MM.1S (cell line): ENCODE results near the gene C1QTNF9B.
"Not testable (repeated sequence)": the region's sequence is repeated elsewhere in the genome, so short reads cannot be mapped to it uniquely, and the experiment has no call there.

ENCODE experiments used
- DNase-seq: peaks from one replicate; pipeline ENCODE4 v3.0.0-alpha.2; 2015
- H2AFZ ChIP-seq: fragments of 300-600 bp; sonication (generic); 2 replicates; pipeline ENCODE4 v1.6.0; 2016; ENCODE audit warnings: antibody characterized with exemption, low read length
- H3F3A ChIP-seq: fragments of 300-600 bp; sonication (generic); 2 replicates; pipeline ENCODE4 v1.6.1; 2016; ENCODE audit warnings: mild to moderate bottlenecking, antibody characterized with exemption, low read length, moderate library complexity, mixed read lengths; ENCODE audit not compliant: insufficient read depth
- H3K27ac ChIP-seq: fragments of 300-600 bp; sonication (generic); 2 replicates; pipeline ENCODE4 v1.5.1; 2016; ENCODE audit warnings: mild to moderate bottlenecking, low read length
- H3K27me3 ChIP-seq: fragments of 300-600 bp; sonication (generic); replicated peaks from 2 replicates; pipeline ENCODE4 v1.6.0; 2016; ENCODE audit warnings: low read length; ENCODE audit not compliant: insufficient read depth
- H3K36me3 ChIP-seq: fragments of 300-600 bp; sonication (generic); replicated peaks from 2 replicates; pipeline ENCODE4 v1.6.1; 2016; ENCODE audit warnings: mild to moderate bottlenecking, low read length, mixed read lengths; ENCODE audit not compliant: insufficient read depth
- H3K4me1 ChIP-seq: fragments of 300-600 bp; sonication (generic); 2 replicates; pipeline ENCODE4 v1.6.1; 2016; ENCODE audit warnings: low read length, mixed read lengths
- H3K4me2 ChIP-seq: fragments of 300-600 bp; sonication (generic); 2 replicates; pipeline ENCODE4 v1.6.0; 2016; ENCODE audit warnings: low read depth, low read length
- H3K4me3 ChIP-seq: fragments of 300-600 bp; sonication (generic); 2 replicates; pipeline ENCODE4 v1.5.1; 2016; ENCODE audit warnings: low read length, mixed read lengths
- H3K79me2 ChIP-seq: fragments of 300-600 bp; sonication (generic); 2 replicates; pipeline ENCODE4 v1.6.1; 2016; ENCODE audit warnings: mixed run types, low read length, mixed read lengths
- H3K9ac ChIP-seq: fragments of 300-600 bp; sonication (generic); 2 replicates; pipeline ENCODE4 v1.6.1; 2016; ENCODE audit warnings: low read length, mixed read lengths
- H3K9me2 ChIP-seq: fragments of 300-600 bp; sonication (generic); replicated peaks from 2 replicates; pipeline ENCODE4 v1.6.1; 2016; ENCODE audit warnings: mild to moderate bottlenecking, low read length, mixed read lengths; ENCODE audit not compliant: insufficient read depth
- H3K9me3 ChIP-seq: fragments of 300-600 bp; sonication (generic); replicated peaks from 2 replicates; pipeline ENCODE4 v1.6.1; 2016; ENCODE audit warnings: mild to moderate bottlenecking, low read length, mixed read lengths; ENCODE audit not compliant: insufficient read depth
- H4K20me1 ChIP-seq: fragments of 300-600 bp; sonication (generic); 2 replicates; pipeline ENCODE4 v1.6.1; 2016; ENCODE audit warnings: mild to moderate bottlenecking, low read length, moderate library complexity, mixed read lengths; ENCODE audit not compliant: insufficient read depth
- EZH2 ChIP-seq: fragments of 300-600 bp; sonication (generic); optimal IDR thresholded peaks from 2 replicates; pipeline ENCODE3; 2017; ENCODE audit warnings: low read depth, mild to moderate bottlenecking, antibody characterized with exemption, low read length, mixed read lengths
- EZH2phosphoT487 ChIP-seq: fragments of 300-600 bp; sonication (generic); IDR thresholded peaks from 2 replicates; pipeline ENCODE4 v1.6.1; 2018; ENCODE audit warnings: antibody characterized with exemption, low read length
- TF ChIP-seq, protein P1 (sequence below): fragments of 300-600 bp; sonication (generic); IDR thresholded peaks from 2 replicates; pipeline ENCODE4 v1.5.1; 2016; ENCODE audit warnings: antibody characterized with exemption, low read length, mixed read lengths

Gene C1QTNF9B

DNA sequence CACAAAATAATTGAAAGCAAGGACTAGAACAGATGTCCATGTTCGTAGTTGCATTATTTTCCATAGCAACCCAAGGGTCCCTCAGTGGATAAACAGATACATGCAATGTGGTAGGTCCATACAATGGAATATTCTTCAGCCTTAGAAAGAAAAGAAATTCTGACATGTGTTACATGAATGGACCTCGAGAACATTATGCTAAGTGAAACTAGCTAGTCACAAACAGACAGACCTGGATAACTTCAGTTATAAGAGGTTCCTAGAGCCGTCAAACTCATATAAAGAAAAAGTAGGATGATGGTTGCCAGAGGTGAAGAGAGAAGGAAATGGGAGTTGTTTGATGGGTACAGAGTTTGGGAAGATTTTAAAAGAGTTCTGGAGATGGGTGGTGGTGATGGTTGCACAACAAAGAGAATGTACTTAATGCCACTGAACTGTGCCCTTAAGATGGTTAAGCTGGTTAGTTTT lies at the start of gene C1QTNF9B:
Gene C1QTNF9B, minus strand, starts transcription at position 51 of the 468 bp plus-strand sequence.
- not testable (repeated sequence) for H3K4me1 ChIP-seq, H3K9ac ChIP-seq, H3K4me3 ChIP-seq, DNase-seq, H4K20me1 ChIP-seq, H3K79me2 ChIP-seq, H3K27ac ChIP-seq, H3K27me3 ChIP-seq, H2AFZ ChIP-seq, H3K9me2 ChIP-seq, H3F3A ChIP-seq, H3K36me3 ChIP-seq, H3K9me3 ChIP-seq, H3K4me2 ChIP-seq

DNA sequence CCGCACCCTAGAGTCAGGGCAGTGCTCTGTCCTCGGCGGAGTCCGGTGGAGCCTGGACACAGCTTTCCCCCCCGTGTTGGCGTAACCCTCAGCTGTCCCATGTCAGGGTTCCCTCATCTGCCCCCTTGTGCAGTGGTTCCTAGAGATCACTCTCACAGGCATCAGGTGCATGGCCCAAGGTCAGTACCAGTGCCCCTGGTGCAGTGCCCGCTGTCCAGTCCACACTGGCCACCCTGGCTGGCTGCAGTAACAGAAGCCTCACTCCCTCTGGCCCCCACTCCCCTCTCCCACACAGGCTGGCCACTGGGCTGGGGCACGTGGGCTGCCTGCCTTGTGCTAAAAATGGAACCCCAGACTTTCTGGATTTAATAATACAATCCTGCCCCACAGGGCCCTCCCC lies 49.6 kb upstream of the C1QTNF9B start:
- Histone ChIP-seq H3K79me2 (no peaks in the 10 kb centered on the region), H3K4me3 (no peak overlapping the region), H3K36me3 (no peaks in the 10 kb centered on the region), H3K4me1 (no peaks in the 10 kb centered on the region), H3K9ac (no peak overlapping the region), H3K9me3 (no peaks in the 10 kb centered on the region), H3K27ac (no peak overlapping the region), H3K4me2 (no peak overlapping the region), H3F3A (no peaks in the 10 kb centered on the region), H2AFZ (no peak overlapping the region), H3K27me3 (no peaks in the 10 kb centered on the region), H3K9me2 (no peaks in the 10 kb centered on the region), H4K20me1 (no peaks in the 10 kb centered on the region)
- TF ChIP-seq EZH2 = no peak
- DNase-seq = no peak

DNA sequence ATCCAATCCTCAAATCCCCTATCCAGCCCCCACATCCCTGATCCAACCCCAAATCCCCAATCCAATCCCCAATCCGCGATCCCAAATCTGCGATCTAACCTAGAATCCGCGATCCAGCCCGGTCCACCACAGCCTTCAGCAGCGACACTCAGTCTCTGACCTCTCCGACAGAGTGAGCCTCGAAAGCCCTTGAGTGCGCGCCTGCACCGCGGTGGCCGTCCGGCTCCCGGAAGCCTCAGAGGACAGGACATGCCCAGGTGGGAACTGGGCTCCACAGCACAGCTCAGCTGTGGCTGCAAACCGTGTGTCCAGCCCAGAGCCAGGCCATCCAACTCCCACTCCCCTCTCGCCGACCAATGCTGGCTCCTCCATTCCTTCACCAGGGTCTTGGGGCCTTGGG lies 48.8 kb upstream of the C1QTNF9B start:
- no peak for TF ChIP-seq EZH2
- H2AFZ ChIP-seq = no peak overlapping the region

DNA sequence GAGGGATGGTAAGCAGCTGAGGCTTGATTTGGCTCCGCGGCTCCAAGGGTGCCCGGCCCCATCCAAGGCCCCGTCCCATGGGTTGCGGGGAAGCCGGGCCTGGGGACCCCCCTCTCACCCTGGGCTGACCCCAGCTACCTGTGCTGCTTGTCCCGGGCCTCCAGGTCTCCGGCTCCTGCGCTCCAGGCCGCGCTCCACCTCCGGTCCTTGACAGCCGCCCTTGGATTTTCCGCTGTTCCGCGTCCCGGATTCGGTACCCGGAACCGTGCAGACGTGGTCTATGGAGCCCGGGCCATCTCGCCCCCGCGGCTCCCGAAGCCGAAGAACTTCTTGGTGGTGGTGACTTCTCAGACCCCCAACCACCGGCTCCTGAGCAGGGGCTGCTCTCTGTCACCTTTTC lies 48.3 kb upstream of the C1QTNF9B start:
- DNase-seq = no peak
- Histone ChIP-seq H3K4me1 (no peaks in the 10 kb centered on the region), H3K9me2 (no peaks in the 10 kb centered on the region), H3K4me3 (no peak overlapping the region), H2AFZ (no peak overlapping the region), H3K27me3 (no peaks in the 10 kb centered on the region), H3K4me2 (no peak overlapping the region), H4K20me1 (no peaks in the 10 kb centered on the region), H3K9ac (no peak overlapping the region), H3K79me2 (no peaks in the 10 kb centered on the region), H3K36me3 (no peaks in the 10 kb centered on the region), H3K9me3 (no peaks in the 10 kb centered on the region), H3K27ac (no peak overlapping the region), H3F3A (no peaks in the 10 kb centered on the region)
- TF ChIP-seq, protein P1, sequence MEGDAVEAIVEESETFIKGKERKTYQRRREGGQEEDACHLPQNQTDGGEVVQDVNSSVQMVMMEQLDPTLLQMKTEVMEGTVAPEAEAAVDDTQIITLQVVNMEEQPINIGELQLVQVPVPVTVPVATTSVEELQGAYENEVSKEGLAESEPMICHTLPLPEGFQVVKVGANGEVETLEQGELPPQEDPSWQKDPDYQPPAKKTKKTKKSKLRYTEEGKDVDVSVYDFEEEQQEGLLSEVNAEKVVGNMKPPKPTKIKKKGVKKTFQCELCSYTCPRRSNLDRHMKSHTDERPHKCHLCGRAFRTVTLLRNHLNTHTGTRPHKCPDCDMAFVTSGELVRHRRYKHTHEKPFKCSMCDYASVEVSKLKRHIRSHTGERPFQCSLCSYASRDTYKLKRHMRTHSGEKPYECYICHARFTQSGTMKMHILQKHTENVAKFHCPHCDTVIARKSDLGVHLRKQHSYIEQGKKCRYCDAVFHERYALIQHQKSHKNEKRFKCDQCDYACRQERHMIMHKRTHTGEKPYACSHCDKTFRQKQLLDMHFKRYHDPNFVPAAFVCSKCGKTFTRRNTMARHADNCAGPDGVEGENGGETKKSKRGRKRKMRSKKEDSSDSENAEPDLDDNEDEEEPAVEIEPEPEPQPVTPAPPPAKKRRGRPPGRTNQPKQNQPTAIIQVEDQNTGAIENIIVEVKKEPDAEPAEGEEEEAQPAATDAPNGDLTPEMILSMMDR = no peak
- no peak for TF ChIP-seq EZH2

More for the DNA sequence above, 48.8 kb upstream of the C1QTNF9B start:
- H3K27me3 ChIP-seq = no peaks in the 10 kb centered on the region
- no peaks in the 10 kb centered on the region for H3K36me3 ChIP-seq
- no peak overlapping the region for H3K4me2 ChIP-seq
- no peak overlapping the region for H3K4me3 ChIP-seq
- H3K9me2 ChIP-seq = no peaks in the 10 kb centered on the region
- no peaks in the 10 kb centered on the region for H4K20me1 ChIP-seq
- no peak overlapping the region for H3K27ac ChIP-seq
- H3K9ac ChIP-seq = no peak overlapping the region
- H3F3A ChIP-seq = no peaks in the 10 kb centered on the region
- no peak for DNase-seq
- H3K79me2 ChIP-seq = no peaks in the 10 kb centered on the region
- no peaks in the 10 kb centered on the region for H3K9me3 ChIP-seq
- H3K4me1 ChIP-seq = no peaks in the 10 kb centered on the region

DNA sequence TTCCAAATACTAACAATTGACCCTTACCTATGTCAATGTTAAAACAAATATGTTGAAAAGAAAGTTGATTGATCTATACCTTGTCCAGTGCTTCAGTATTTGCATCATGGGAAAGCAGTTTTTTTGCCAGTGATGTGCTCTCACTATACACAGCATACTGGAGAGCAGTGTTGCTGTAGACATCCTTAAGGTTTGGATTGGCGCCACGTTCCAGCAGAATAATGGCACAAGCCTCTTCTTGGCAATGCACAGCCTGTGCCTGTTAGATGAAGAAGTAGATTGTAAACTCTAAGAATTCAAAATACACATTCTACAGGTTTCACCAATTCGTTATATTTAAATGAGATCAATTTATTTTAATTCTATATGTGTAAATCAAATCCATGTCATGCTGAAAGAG lies 43.9 kb upstream of the C1QTNF9B start:
- TF ChIP-seq, protein P1 = no peak
- no peak for TF ChIP-seq EZH2phosphoT487
- TF ChIP-seq EZH2 = no peak
- Histone ChIP-seq H3K27ac (no peak overlapping the region), H3K36me3 (no peaks in the 10 kb centered on the region), H3K27me3 (no peaks in the 10 kb centered on the region), H3F3A (no peaks in the 10 kb centered on the region), H3K9me2 (no peaks in the 10 kb centered on the region), H3K9me3 (no peaks in the 10 kb centered on the region), H3K4me2 (no peak overlapping the region), H3K4me3 (no peak overlapping the region), H2AFZ (no peak overlapping the region), H3K79me2 (no peaks in the 10 kb centered on the region), H4K20me1 (no peaks in the 10 kb centered on the region), H3K9ac (no peak overlapping the region), H3K4me1 (no peaks in the 10 kb centered on the region)
- no peak for DNase-seq

DNA sequence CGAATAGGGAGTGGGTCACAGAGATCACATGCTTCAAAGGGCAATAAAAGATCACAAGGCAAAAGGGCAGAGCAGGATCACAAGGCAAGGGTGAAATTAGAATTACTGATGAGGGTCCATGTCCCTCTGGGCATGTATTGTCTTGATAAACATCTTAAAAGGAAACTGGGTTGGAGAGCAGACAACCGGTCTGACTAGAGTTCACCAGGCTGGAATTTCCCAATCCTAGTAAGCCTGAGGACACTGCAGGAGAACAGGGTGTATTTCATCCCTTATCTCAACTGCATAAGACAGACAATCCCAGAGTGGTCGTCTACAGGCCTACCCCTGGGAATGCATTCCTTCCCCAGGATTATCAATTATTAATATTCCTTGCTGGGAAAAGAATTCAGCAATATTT lies 42.4 kb upstream of the C1QTNF9B start:
- not testable (repeated sequence) for H3F3A ChIP-seq, H3K79me2 ChIP-seq, H4K20me1 ChIP-seq, H3K9me2 ChIP-seq, H3K9ac ChIP-seq, H3K9me3 ChIP-seq, H3K27ac ChIP-seq, DNase-seq, H3K4me3 ChIP-seq, H2AFZ ChIP-seq, H3K4me2 ChIP-seq, H3K27me3 ChIP-seq, H3K4me1 ChIP-seq, H3K36me3 ChIP-seq
